ENCODE measurements around the gene NTMT1.

NTMT1 gene

DNA sequence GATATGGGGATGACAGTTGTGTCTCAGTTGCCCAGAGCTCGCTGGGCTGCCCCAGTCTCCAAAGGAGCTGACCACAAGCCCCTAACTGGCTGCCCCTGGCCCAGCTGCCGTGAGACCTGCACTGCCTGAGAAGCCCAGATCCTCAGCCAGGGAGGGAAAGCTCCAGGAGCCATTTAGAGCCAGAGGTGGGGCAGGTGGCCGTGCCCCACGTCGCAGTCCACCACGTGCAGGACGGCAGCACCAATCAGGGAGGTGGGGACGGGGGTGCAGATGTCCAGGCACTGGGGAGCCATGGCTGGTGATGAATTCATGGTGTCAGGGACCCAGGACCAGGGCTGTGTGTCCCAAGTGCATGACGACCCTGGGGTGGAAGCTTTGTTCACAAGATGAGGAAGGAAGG, 52.9 kb downstream of the NTMT1 start:
- no peak for DNase-seq (ENCODE audit: low read depth in 2 of 2)

GRCh38 chr9:129679537-129679936, 53.6 kb downstream of the NTMT1 start:
- no peak for DNase-seq (ENCODE audit: low read depth in 2 of 2)

DNA sequence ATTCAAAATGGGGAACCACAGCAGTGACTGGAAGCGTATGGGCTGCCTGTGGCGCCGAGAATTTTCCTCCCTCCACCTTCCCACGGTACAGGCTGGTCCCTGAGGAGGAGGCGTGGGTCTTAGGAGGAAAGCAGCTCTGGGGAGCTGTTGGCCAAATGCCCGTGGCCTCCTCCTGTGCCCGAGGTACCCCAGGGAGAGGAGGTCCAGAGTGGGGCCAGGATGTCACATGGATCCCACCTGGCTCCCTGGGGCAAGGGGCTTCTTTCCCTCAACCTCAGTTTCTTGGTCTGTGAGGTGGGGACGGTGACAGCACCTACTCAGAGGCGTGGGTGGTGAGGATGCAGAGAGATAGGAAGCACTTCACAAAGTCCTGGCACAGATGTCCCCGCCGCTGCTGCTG, 56.0 kb downstream of the NTMT1 start:
- DNase-seq (ENCODE audit: low read depth in 2 of 2): no peak

GRCh38 chr9:129682381-129682780, 56.4 kb downstream of the NTMT1 start:
- DNase-seq (ENCODE audit: low read depth in 2 of 2): no peak

DNA sequence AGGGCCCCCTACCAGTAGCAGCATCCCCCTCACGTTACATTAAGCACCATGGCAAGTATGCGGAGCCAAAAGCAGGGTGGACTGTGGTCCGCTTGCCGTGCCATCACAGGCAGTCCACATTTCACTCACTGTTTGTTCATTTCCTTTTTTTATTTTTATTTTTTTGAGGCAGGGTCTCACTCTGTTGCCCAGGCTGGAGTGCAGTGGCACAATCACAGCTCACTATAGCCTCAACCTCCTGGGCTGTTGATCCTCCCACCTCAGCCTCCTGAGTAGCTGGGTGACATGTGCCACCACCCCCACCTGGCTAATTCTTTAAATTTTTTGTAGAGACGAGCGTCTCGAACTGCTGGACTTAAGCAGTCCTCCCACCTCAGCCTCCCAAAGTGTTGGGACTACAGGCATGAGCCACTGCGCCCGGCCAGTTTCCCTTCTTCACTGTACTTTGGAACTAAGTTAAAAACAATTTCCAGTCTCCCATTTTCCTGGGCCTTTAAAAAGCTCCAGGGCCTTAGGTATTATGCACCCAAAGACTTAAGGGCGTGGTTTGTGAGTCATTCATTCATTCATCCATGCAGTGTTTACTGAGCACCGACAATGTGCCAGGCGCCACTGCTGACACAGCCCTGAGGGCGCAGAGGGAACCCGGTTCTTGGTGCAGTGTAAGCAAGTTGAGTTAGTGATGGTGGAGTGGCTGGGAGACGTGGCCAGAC, 59.4 kb downstream of the NTMT1 start:
- DNase-seq (ENCODE audit: low read depth in 2 of 2): no peak

Measured in stimulated activated CD8-positive, alpha-beta memory T cell treated with anti-CD3 and anti-CD28 coated beads, Interleukin-15, amount 100 ng/mL, for 48 hours (primary cell).